ENCODE measurements around the gene TTYH1. TPM values are rescaled to one million over a fixed set of nuclear protein-coding genes. Genes with fewer than 3 reads are reported as not detected.

The TTYH1 gene
- total RNA-seq, 6 experiments from 2014 or later = 0.30 to 0.93 (median 0.35) TPM; not detected in 1

GRCh38 chr19:54418930-54419800, 3.9 kb downstream of the TTYH1 start:
- Histone ChIP-seq H3K4me3 (no peak overlapping the region), H3K4me1 (no peaks in the 10 kb centered on the region), H3K9me3 (no peaks in the 10 kb centered on the region), H3K27me3 (no peaks in the 10 kb centered on the region), H3K27ac (no peak overlapping the region), H3K36me3 (no peaks in the 10 kb centered on the region)
- no peak for ATAC-seq
- DNase-seq = no peak
- TF ChIP-seq POLR2A (IDR thresholded peaks at IDR 0.05) = no peak
- no peak for TF ChIP-seq CTCF (IDR thresholded peaks at IDR 0.05)
- intact Hi-C loops (cut with DNase I) = no loop called here
- WGBS (ENCODE audit: insufficient coverage, low coverage, low lambda C conversion rate, missing lambda C conversion rate) = 76% methylated on average over 3 of the region's 26 CpGs

- Histone ChIP-seq H3K27me3 (no peaks in the 10 kb centered on the region), H3K9me3 (no peaks in the 10 kb centered on the region), H3K27ac (no peak overlapping the region), H3K4me1 (no peaks in the 10 kb centered on the region), H3K4me3 (no peak overlapping the region), H3K36me3 (no peaks in the 10 kb centered on the region)
- intact Hi-C loops (cut with DNase I) = no loop called here
- TF ChIP-seq POLR2A (IDR thresholded peaks at IDR 0.05) = no peak
- TF ChIP-seq CTCF (IDR thresholded peaks at IDR 0.05) = no peak
- DNase-seq = no peak
- WGBS (ENCODE audit: insufficient coverage, low coverage, low lambda C conversion rate, missing lambda C conversion rate) = 0% methylated on average over 4 of the region's 10 CpGs
- no peak for ATAC-seq
Observed at GRCh38 chr19:54420068-54420382, 4.8 kb downstream of the TTYH1 start.

- intact Hi-C loops (cut with DNase I) = no loop called here
- H3K27ac ChIP-seq = no peak overlapping the region
- no peak overlapping the region for H3K4me3 ChIP-seq
- WGBS (ENCODE audit: insufficient coverage, low coverage, low lambda C conversion rate, missing lambda C conversion rate) = 21% methylated on average over 5 of the region's 37 CpGs
- H3K27me3 ChIP-seq = no peaks in the 10 kb centered on the region
- no peaks in the 10 kb centered on the region for H3K4me1 ChIP-seq
- H3K9me3 ChIP-seq = no peaks in the 10 kb centered on the region
- H3K36me3 ChIP-seq = no peaks in the 10 kb centered on the region
- no peak for DNase-seq
- TF ChIP-seq POLR2A (IDR thresholded peaks at IDR 0.05) (no peak), CTCF (IDR thresholded peaks at IDR 0.05) (no peak)
- ATAC-seq = peak in 2 of 4 donors; percentile 26 to 41
Observed at GRCh38 chr19:54420383-54421168, 5.3 kb downstream of the TTYH1 start.

- Histone ChIP-seq H3K27me3 (no peaks in the 10 kb centered on the region), H3K4me1 (no peaks in the 10 kb centered on the region), H3K4me3 (no peak overlapping the region), H3K36me3 (no peaks in the 10 kb centered on the region), H3K9me3 (no peaks in the 10 kb centered on the region), H3K27ac (no peak overlapping the region)
- ATAC-seq (no peak), DNase-seq (no peak)
- TF ChIP-seq CTCF (IDR thresholded peaks at IDR 0.05) (no peak), POLR2A (IDR thresholded peaks at IDR 0.05) (no peak)
- intact Hi-C loops (cut with DNase I) = no loop called here
- WGBS (ENCODE audit: insufficient coverage, low coverage, low lambda C conversion rate, missing lambda C conversion rate) = 26% methylated on average over 4 of the region's 9 CpGs
Observed at GRCh38 chr19:54421169-54421516, 5.9 kb downstream of the TTYH1 start.
